DMS153 treated with DMSO at 0.1 percent for 48 hours (cell line): Measurements from ENCODE around the gene ENTPD1.
"Not testable (repeated sequence)": the region's sequence is repeated elsewhere in the genome, so short reads cannot be mapped to it uniquely, and the experiment has no call there.

Source experiments
- DNase-seq: peaks from one replicate; lab custom pipeline; 2025; ENCODE audit not compliant: unreplicated experiment; lab: John Stamatoyannopoulos, UW

The ENTPD1 gene

GRCh38 chr10:95860166-95860940 lies 104.4 kb downstream of the ENTPD1 start:
- DNase-seq, result no peak

DNA sequence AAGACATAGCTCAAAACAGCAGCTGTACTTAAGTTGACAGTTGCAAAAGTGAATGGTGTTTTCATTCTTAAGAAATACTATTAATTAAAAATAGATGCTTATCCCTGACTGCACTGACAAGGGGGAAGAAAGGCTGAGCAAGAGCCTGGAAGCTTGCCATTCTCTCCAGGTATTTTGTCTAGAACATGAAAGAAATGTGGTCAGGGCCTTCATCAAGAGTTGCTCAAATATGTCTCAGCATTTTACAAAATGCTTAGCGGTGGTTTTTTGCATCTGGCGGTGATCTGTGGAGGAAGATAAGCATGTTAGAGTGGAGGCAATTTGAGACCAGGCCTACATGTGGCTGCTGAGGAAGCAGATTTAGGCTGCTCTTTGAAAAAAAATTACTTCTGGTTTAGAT lies 105.4 kb downstream of the ENTPD1 start:
- no peak for DNase-seq

GRCh38 chr10:95864906-95865813 lies 109.2 kb downstream of the ENTPD1 start:
- DNase-seq, result peak; percentile 1

GRCh38 chr10:95865814-95866466 lies 110.0 kb downstream of the ENTPD1 start:
- DNase-seq, result no peak

DNA sequence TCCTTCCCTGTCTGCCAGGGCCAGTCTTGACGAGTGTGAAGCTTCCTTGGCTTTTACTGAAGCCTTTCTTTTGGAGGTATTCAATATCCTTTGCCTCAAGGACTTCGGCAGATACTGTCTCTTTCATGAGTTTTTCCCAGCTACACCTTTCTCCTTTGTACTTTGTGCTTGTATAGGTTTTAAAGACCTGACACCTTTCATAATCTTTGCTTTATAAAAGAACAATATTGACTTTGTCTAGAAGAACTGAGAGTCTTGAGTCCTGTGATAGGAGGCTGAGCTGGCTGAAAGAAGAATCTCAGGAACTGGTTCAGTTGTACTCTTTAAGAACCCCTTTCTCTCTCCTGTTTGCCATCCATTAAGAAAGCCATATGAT lies 110.5 kb downstream of the ENTPD1 start:
- no peak for DNase-seq

- no peak for DNase-seq
These were observed 111.9 kb downstream of the ENTPD1 start for GRCh38 chr10:95867866-95868265.

GRCh38 chr10:95872158-95872711 lies 116.3 kb downstream of the ENTPD1 start:
- DNase-seq, result no peak

DNA sequence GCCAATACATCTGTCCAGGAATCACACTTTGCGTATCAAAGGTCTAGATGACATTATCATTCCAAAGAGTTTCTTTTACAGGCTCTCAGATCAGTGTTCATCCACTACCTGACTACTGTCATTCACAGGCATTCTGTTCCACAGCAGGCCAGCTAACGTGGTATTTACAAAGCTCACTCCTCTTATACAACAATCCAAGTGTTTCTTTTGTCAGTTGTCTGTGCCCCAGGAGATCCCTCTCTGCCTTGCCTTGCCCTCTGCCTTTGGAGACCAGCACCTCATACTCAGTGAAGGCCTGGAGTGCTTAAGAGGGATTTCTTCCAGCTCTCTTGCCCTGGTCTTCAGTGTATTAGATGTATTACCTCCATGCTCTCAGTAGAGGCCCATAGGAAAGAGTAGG lies 117.2 kb downstream of the ENTPD1 start:
- no peak for DNase-seq

- DNase-seq, result no peak
These were observed 117.7 kb downstream of the ENTPD1 start for GRCh38 chr10:95873651-95874050.

- not testable (repeated sequence) for DNase-seq
These were observed 118.8 kb downstream of the ENTPD1 start for GRCh38 chr10:95874783-95875182.

DNA sequence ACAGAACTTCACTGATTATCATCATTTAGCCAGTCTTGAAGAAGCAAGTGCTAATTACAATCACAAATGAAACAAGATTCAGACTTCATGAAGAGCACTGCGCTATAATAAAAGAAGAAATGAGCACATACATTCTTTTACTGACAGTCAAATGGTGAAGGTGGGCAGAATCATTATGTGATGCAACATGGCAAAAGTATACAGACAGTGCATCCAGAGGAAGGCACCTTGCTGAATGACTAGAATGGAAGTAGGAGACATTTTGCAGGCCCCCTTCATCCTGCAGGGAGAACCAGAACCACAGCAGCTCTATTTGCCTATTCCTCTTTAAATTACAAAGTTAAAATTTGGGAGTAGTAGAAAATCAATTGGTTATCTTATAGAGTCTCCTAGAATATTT lies 120.8 kb downstream of the ENTPD1 start:
- no peak for DNase-seq

GRCh38 chr10:95877881-95878280 lies 121.9 kb downstream of the ENTPD1 start:
- DNase-seq, result no peak

GRCh38 chr10:95880704-95881103 lies 124.7 kb downstream of the ENTPD1 start:
- no peak for DNase-seq

GRCh38 chr10:95881316-95881715 lies 125.4 kb downstream of the ENTPD1 start:
- no peak for DNase-seq

- no peak for DNase-seq
These were observed 133.9 kb downstream of the ENTPD1 start for GRCh38 chr10:95889830-95890229.

- DNase-seq, result no peak
These were observed 140.3 kb downstream of the ENTPD1 start for GRCh38 chr10:95896071-95896850.

GRCh38 chr10:95905897-95906580 lies 150.1 kb downstream of the ENTPD1 start:
- DNase-seq, result not testable (repeated sequence)

GRCh38 chr10:95906677-95907455 lies 150.9 kb downstream of the ENTPD1 start:
- peak; percentile 19 for DNase-seq
